Sigmoid colon (tissue), 4 donors: ENCODE data around the gene SLX4IP.

Source experiments
- EP300 ChIP-seq, 4 donors: sonication (generic); formaldehyde crosslinking; IDR thresholded peaks; one replicate each; pipeline ENCODE4 v1.6.1; 2017; ENCODE audit warnings: antibody characterized with exemption in 4 of 4
- POLR2A ChIP-seq, 2 donors: fragments of 450-650 bp; IDR thresholded peaks; one replicate each; pipeline ENCODE4 v1.6.1; 2016; ENCODE audit warnings: antibody characterized with exemption in 2 of 2, mild to moderate bottlenecking in 2 of 2, moderate library complexity in 2 of 2
- POLR2AphosphoS5 ChIP-seq, 4 donors: sonication (generic); formaldehyde crosslinking; IDR thresholded peaks; one replicate each; pipeline ENCODE4 v1.6.1; 2017; ENCODE audit warnings: antibody characterized with exemption in 4 of 4
- TF ChIP-seq, protein P1 (sequence below), 4 experiments: fragments of 450-650 bp in 3 of 4; fragments of 200-600 bp in 1 of 4; IDR thresholded peaks; one replicate each; pipeline ENCODE4 v1.5.1; 2016 to 2019; ENCODE audit warnings: antibody characterized with exemption in 4 of 4, mild to moderate bottlenecking in 3 of 4, moderate library complexity in 2 of 4

DNA sequence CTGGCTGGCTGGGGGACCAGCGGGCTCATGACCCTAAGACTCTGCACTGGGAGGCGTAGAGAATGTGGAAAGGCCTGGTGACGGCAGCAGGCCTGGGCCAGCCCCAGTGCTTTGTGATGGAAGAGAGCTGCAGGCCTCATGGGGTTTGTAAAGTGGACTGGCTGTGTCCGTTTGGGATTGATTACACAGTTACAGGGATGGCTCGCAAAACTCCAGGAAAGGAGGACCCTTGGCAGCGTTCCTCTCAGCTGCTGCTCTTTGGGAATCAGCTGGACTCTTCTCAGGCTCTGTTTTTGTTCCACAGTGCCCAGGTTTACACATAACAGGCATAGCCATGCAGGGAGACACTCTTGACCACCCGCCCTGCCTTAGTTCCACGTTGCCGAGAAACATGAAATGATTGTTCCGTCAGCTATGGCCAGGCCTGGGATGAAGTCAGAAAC, 89.0 kb downstream of the SLX4IP start:
- TF ChIP-seq, protein P1, sequence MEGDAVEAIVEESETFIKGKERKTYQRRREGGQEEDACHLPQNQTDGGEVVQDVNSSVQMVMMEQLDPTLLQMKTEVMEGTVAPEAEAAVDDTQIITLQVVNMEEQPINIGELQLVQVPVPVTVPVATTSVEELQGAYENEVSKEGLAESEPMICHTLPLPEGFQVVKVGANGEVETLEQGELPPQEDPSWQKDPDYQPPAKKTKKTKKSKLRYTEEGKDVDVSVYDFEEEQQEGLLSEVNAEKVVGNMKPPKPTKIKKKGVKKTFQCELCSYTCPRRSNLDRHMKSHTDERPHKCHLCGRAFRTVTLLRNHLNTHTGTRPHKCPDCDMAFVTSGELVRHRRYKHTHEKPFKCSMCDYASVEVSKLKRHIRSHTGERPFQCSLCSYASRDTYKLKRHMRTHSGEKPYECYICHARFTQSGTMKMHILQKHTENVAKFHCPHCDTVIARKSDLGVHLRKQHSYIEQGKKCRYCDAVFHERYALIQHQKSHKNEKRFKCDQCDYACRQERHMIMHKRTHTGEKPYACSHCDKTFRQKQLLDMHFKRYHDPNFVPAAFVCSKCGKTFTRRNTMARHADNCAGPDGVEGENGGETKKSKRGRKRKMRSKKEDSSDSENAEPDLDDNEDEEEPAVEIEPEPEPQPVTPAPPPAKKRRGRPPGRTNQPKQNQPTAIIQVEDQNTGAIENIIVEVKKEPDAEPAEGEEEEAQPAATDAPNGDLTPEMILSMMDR (IDR thresholded peaks at IDR 0.05) = no peak
- no peak for TF ChIP-seq POLR2A (IDR thresholded peaks at IDR 0.05)
- peak; percentile 44 to 95 (median 93) for TF ChIP-seq EP300 (IDR thresholded peaks at IDR 0.05)
- peak; percentile 76 to 90 (median 82) for TF ChIP-seq POLR2AphosphoS5 (IDR thresholded peaks at IDR 0.05)
